Body of pancreas (tissue), 4 donors: ENCODE measurements around the gene ZNF692. TPM values are rescaled to one million over a fixed set of nuclear protein-coding genes. Genes with fewer than 3 reads are reported as not detected.

Experiments
- ATAC-seq: fragments of 150-250 bp; one replicate; pipeline ENCODE4 v1.9.1; 2016
- DNase-seq, 4 donors: peaks; one replicate each; pipeline ENCODE4 v3.0.0-alpha.2; 2019
- H3K27ac ChIP-seq, 4 donors: fragments of 200-600 bp; sonication (generic); 1 replicate in 3 of 4; 2 replicates in 1 of 4; pipeline versions ENCODE4 v1.5.1 to v1.6.1; 2016 to 2019; ENCODE audit warnings: mild to moderate bottlenecking in 1 of 4, mixed read lengths in 1 of 4, moderate library complexity in 1 of 4
- H3K27me3 ChIP-seq, 2 donors: fragments of 200-600 bp; sonication (generic); one replicate each; pipeline ENCODE4 v1.6.0; 2016; ENCODE audit warnings: mild to moderate bottlenecking in 1 of 2
- H3K36me3 ChIP-seq, 2 donors: fragments of 200-600 bp; sonication (generic); replicated peaks in 1 of 2; 2 replicates each; pipeline ENCODE4 v1.5.1; 2016; ENCODE audit warnings: low read depth in 2 of 2; ENCODE audit not compliant: insufficient read depth in 1 of 2
- H3K4me1 ChIP-seq: fragments of 200-600 bp; sonication (generic); one replicate; pipeline ENCODE4 v1.6.0; 2016
- H3K4me3 ChIP-seq, 2 donors: fragments of 200-600 bp; sonication (generic); 1 replicate in 1 of 2; 2 replicates in 1 of 2; pipeline ENCODE4 v1.5.1; 2016 to 2019
- H3K9me3 ChIP-seq, 3 donors: fragments of 200-600 bp; sonication (generic); 1 replicate in 2 of 3; 2 replicates in 1 of 3; pipeline ENCODE4 v1.5.1; 2016
- POLR2A ChIP-seq, 3 donors: fragments of 450-650 bp; IDR thresholded peaks; one replicate each; pipeline ENCODE4 v1.6.1; 2016; ENCODE audit warnings: antibody characterized with exemption in 3 of 3, mild to moderate bottlenecking in 2 of 3
- WGBS, 2 donors: methylation state at CpG; one replicate each; pipeline ENCODE4 v1.1.5; 2017; 5-methylcytosine and 5-hydroxymethylcytosine counted together
- intact Hi-C: fragments of 100-400 bp; cut with DNase I; formaldehyde crosslinking; loops from one replicate; pipeline ENCODE4 v1.15.1; 2023
- total RNA-seq, 2 donors: library from RNA; depleted of rRNA; stranded (reverse); fragments of >200 nt; gene quantifications; one replicate each; pipeline ENCODE4 v1.1.0, GENCODE V29; 2016
- TF ChIP-seq, protein P1 (sequence below), 7 experiments: fragments of 450-650 bp in 4 of 7; fragments of 200-600 bp in 3 of 7; sonication (generic) in 3 of 7; IDR thresholded peaks; one replicate each; pipeline ENCODE4 v1.5.1; 2016 to 2019; ENCODE audit warnings: antibody characterized with exemption in 7 of 7

The ZNF692 gene
- total RNA-seq, 2 donors from 2014 or later = 35.8 to 128 TPM

DNA sequence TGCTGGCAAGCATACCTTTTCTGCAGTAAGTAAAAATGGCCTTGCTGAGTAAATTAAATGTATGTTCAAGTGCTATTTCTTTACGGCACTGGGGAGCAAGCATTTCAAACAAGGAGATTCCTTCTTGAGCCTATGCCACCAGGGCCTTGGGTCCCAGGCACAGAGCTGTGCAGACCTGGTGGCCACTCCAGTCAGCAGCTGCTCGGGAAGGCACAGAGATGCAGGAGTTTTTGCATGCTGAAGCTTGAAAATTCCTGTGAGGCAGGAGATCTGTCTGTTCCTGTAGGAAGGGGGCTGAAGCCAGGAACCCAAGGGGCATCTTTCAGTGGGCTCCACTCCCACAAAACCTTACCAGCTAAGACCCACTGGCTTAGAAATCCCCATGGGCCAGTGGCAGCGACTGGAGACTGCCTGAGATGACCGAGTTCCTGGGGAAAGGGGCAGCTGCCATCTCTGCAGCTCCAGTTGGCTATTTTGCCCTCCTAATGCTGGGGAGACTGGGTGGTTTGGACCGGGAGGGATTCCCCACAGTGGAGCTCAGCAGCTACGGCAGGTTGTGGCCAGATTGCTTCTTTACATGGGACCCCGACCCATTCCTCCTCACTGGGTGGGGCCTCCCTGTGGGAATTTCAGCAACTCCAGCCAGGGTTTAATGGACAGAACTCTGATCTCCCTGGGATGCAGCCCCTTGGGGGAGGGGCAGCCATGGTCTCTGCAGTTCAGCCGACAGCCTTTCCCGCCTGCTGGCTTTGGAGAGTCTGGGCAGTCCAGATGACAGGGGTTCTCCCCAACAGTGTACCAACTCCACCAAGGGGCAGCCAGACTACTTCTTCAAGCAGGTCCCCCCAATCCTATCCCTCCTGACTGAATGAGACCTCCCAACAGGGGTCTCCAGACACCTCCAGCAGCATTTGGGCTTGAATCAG is 38.8 kb upstream of the ZNF692 start:
- intact Hi-C loops = no loop called here
- H3K27ac ChIP-seq = no peak overlapping the region
- no peaks in the 10 kb centered on the region for H3K36me3 ChIP-seq
- TF ChIP-seq, protein P1, sequence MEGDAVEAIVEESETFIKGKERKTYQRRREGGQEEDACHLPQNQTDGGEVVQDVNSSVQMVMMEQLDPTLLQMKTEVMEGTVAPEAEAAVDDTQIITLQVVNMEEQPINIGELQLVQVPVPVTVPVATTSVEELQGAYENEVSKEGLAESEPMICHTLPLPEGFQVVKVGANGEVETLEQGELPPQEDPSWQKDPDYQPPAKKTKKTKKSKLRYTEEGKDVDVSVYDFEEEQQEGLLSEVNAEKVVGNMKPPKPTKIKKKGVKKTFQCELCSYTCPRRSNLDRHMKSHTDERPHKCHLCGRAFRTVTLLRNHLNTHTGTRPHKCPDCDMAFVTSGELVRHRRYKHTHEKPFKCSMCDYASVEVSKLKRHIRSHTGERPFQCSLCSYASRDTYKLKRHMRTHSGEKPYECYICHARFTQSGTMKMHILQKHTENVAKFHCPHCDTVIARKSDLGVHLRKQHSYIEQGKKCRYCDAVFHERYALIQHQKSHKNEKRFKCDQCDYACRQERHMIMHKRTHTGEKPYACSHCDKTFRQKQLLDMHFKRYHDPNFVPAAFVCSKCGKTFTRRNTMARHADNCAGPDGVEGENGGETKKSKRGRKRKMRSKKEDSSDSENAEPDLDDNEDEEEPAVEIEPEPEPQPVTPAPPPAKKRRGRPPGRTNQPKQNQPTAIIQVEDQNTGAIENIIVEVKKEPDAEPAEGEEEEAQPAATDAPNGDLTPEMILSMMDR (IDR thresholded peaks at IDR 0.05) = no peak
- TF ChIP-seq POLR2A (IDR thresholded peaks at IDR 0.05) = no peak
- 76 to 78% methylated on average over 8 to 9 of the region's 9 CpGs for WGBS, 2 donors
- H3K4me1 ChIP-seq = no peaks in the 10 kb centered on the region
- H3K9me3 ChIP-seq = no peaks in the 10 kb centered on the region
- ATAC-seq = no peak
- DNase-seq = no peak
- H3K4me3 ChIP-seq = no peak overlapping the region
- H3K27me3 ChIP-seq = no peaks in the 10 kb centered on the region

DNA sequence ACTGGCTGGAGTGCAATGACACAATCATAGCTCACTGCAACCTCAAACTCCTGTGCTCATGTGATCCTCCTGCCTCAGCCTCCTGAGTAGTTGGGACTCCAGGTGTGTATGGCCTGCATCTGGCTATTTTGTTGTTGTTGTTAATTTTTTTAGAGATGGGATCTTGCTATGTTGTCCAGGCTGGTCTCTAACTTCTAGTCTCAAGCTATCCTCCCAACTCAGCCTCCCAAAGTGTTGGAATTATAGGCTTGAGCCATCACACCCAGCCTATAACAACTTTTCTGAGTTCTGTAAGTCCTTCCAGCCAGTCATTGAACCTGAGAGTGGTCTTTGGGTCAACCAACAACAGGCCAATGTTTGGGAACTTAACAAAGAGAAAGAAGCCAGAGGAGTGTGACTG is 36.0 kb upstream of the ZNF692 start:
- ATAC-seq (no peak), DNase-seq (no peak)
- no peak for TF ChIP-seq POLR2A (IDR thresholded peaks at IDR 0.05)
- TF ChIP-seq, protein P1 (IDR thresholded peaks at IDR 0.05) = no peak
- intact Hi-C loops = no loop called here
- Histone ChIP-seq H3K27me3 (no peaks in the 10 kb centered on the region), H3K4me1 (no peaks in the 10 kb centered on the region), H3K9me3 (no peaks in the 10 kb centered on the region), H3K27ac (no peak overlapping the region), H3K36me3 (no peaks in the 10 kb centered on the region), H3K4me3 (no peak overlapping the region)

DNA sequence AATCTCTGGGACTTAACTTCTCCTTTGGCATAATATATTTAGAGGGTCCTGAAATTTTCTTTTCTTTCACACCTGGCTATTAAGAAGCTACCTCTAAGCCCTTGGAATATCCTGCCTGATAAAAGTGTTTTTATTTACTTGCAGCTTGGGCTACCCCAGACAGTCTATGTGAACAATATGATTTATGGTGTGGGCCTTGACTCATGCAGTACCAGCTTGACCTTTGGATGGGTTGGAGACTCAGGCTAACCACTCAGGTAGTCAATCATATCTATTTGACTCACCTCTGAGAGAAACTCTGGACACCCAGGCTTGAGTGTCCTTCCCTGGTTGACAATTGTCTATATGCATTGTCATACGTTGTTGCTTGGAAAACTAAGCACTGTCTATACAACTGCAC is 33.7 kb upstream of the ZNF692 start:
- no peaks in the 10 kb centered on the region for H3K36me3 ChIP-seq
- TF ChIP-seq, protein P1 (IDR thresholded peaks at IDR 0.05) = no peak
- no peaks in the 10 kb centered on the region for H3K4me1 ChIP-seq
- WGBS, 2 donors = 73 to 94% methylated on average over 1 of the region's 1 CpG
- DNase-seq (no peak), ATAC-seq (no peak)
- H3K27ac ChIP-seq = no peak overlapping the region
- intact Hi-C loops = no loop called here
- H3K4me3 ChIP-seq = no peak overlapping the region
- H3K27me3 ChIP-seq = no peaks in the 10 kb centered on the region
- no peaks in the 10 kb centered on the region for H3K9me3 ChIP-seq

DNA sequence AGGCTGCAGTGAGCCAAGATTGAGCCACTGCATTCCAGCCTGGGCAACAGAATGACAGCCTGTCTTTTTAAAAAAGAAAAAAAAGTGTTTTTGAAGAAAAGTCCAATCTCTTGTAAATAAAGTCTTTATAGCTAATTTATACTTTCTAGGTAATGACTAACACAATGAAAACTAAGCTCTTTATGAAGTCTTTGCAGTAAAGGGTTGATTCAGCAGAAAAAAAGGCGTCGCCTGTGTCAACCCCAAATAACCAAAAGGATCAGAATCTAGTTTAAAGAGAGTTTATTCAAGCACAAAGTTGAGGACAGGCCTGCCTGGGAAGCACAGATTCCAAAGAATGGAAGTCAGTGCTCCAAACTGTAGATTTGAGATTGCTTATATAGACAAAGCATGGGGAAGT is 32.9 kb upstream of the ZNF692 start:
- no peak overlapping the region for H3K27ac ChIP-seq
- DNase-seq = no peak
- H3K36me3 ChIP-seq = no peaks in the 10 kb centered on the region
- 93% methylated on average over 2 of the region's 2 CpGs for WGBS, 2 donors
- H3K27me3 ChIP-seq = no peaks in the 10 kb centered on the region
- intact Hi-C loops = no loop called here
- no peak overlapping the region for H3K4me3 ChIP-seq
- H3K9me3 ChIP-seq = no peaks in the 10 kb centered on the region
- no peak for TF ChIP-seq POLR2A (IDR thresholded peaks at IDR 0.05)
- TF ChIP-seq, protein P1 (IDR thresholded peaks at IDR 0.05) = no peak
- H3K4me1 ChIP-seq = no peaks in the 10 kb centered on the region
- no peak for ATAC-seq
